H1 (cell line): Measurements from ENCODE around the gene ATAD3B.

ENCODE experiments used
- BACH1 ChIP-seq: IDR thresholded peaks from 2 replicates; pipeline ENCODE4 v1.6.1; 2012; ENCODE audit warnings: low read length, improper control_type of control experiment
- CBX5 ChIP-seq: fragments of 300-800, 300-1000 bp; sonication (generic); IDR thresholded peaks from 2 replicates; pipeline ENCODE4 v1.7.1; 2016; ENCODE audit warnings: antibody characterized with exemption, low read length, low read depth
- CBX8 ChIP-seq: fragments of 300-800, 300-1000 bp; sonication (generic); IDR thresholded peaks from 2 replicates; pipeline ENCODE4 v1.7.1; 2016; ENCODE audit warnings: low read depth, low read length, borderline replicate concordance
- CHD2 ChIP-seq: IDR thresholded peaks from 2 replicates; pipeline ENCODE4 v1.6.1; 2012; ENCODE audit warnings: low read length, improper control_type of control experiment
- CTBP2 ChIP-seq: IDR thresholded peaks from 2 replicates; pipeline ENCODE4 v1.7.0; 2011; ENCODE audit warnings: borderline replicate concordance, mild to moderate bottlenecking, moderate library complexity, mixed read lengths, low read length; ENCODE audit not compliant: insufficient read depth, insufficient read length
- EP300 ChIP-seq, 2 experiments: IDR thresholded peaks; 1 replicate in 1 of 2; 2 replicates in 1 of 2; pipeline ENCODE4 v1.6.1; 2011 to 2012; ENCODE audit warnings: low read depth in 2 of 2, low read length in 2 of 2, mild to moderate bottlenecking in 2 of 2, borderline replicate concordance in 1 of 2, inconsistent platforms in 1 of 2, moderate library complexity in 1 of 2
- FOSL1 ChIP-seq: IDR thresholded peaks from 2 replicates; pipeline ENCODE4 v1.6.1; 2011; ENCODE audit warnings: mild to moderate bottlenecking, low read depth, low read length, moderate library complexity; ENCODE audit not compliant: insufficient read depth
- HDAC6 ChIP-seq: IDR thresholded peaks from one replicate; pipeline ENCODE4 v1.7.1; 2012; ENCODE audit warnings: low read depth, mild to moderate bottlenecking, inconsistent platforms, low read length, moderate library complexity
- POLR2A ChIP-seq, 2 experiments: IDR thresholded peaks; 1 replicate in 1 of 2; 2 replicates in 1 of 2; pipeline ENCODE4 v1.6.1; 2011; ENCODE audit warnings: low read depth in 2 of 2, low read length in 2 of 2, mild to moderate bottlenecking in 2 of 2; ENCODE audit errors: control extremely low read depth in 1 of 2
- POLR2AphosphoS5 ChIP-seq: IDR thresholded peaks from 2 replicates; pipeline ENCODE4 v1.6.1; 2011; ENCODE audit warnings: low read depth, low read length
- SIX5 ChIP-seq: IDR thresholded peaks from 2 replicates; pipeline ENCODE4 v1.6.1; 2011; ENCODE audit warnings: mild to moderate bottlenecking, low read depth, low read length
- SP1 ChIP-seq: IDR thresholded peaks from 2 replicates; pipeline ENCODE4 v1.6.1; 2011; ENCODE audit warnings: low read depth, low read length
- SP2 ChIP-seq: IDR thresholded peaks from 2 replicates; pipeline ENCODE4 v1.6.1; 2012; ENCODE audit warnings: mild to moderate bottlenecking, low read length, inconsistent platforms
- TF ChIP-seq, protein P1 (sequence below), 3 experiments: IDR thresholded peaks; 1 replicate in 2 of 3; 2 replicates in 1 of 3; pipeline versions ENCODE4 v1.5.1 to v1.6.1; 2011; ENCODE audit warnings: low read length in 3 of 3, mild to moderate bottlenecking in 3 of 3, inconsistent platforms in 2 of 3, low read depth in 1 of 3, moderate library complexity in 1 of 3; ENCODE audit not compliant: insufficient read depth in 1 of 3; ENCODE audit errors: control extremely low read depth in 1 of 3

DNA sequence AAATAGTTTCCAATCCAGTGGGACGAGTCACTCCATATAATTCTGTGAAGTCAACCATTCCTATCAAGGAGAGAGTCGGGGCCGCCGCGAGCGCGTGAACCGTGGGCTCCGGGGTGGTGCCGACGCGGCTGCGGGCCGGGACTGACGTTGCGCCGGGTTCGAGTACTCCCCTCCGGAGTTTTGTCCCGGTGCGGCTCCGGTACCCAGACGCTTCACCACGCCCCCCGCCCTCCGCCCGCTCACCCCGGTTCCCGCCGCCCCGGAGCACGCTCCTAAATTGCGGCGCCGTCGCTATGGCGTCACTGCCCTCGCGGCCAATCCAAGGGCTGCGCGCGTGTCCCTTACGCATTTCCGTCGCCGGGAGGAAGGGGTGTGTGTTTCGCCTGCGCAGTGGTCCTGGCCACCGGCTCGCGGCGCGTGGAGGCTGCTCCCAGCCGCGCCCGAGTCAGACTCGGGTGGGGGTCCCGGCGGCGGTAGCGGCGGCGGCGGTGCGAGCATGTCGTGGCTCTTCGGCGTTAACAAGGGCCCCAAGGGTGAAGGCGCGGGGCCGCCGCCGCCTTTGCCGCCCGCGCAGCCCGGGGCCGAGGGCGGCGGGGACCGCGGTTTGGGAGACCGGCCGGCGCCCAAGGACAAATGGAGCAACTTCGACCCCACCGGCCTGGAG is at the start of gene ATAD3B:
- TF ChIP-seq SIX5 (no peak), SP2 (no peak), POLR2A (IDR thresholded peaks at IDR 0.05; ENCODE audit: control extremely low read depth in 1 of 2, low read depth in 2 of 2, low read length in 2 of 2) (peak in 1 of 2 experiments; percentile 52; a peak in 2 of 3 replicates), POLR2AphosphoS5 (peak; percentile 74; the same call in 1 of the 2 replicates), CTBP2 (no peak), CHD2 (no peak), HDAC6 (no peak), CBX8 (no peak), BACH1 (no peak), FOSL1 (no peak), EP300 (IDR thresholded peaks at IDR 0.05; ENCODE audit: borderline replicate concordance in 1 of 2, low read depth in 2 of 2, low read length in 2 of 2) (peak in 1 of 2 experiments; percentile 50; a peak in 1 of 3 replicates), SP1 (peak; percentile 65; the same call in 1 of the 2 replicates), CBX5 (no peak)
- TF ChIP-seq, protein P1, sequence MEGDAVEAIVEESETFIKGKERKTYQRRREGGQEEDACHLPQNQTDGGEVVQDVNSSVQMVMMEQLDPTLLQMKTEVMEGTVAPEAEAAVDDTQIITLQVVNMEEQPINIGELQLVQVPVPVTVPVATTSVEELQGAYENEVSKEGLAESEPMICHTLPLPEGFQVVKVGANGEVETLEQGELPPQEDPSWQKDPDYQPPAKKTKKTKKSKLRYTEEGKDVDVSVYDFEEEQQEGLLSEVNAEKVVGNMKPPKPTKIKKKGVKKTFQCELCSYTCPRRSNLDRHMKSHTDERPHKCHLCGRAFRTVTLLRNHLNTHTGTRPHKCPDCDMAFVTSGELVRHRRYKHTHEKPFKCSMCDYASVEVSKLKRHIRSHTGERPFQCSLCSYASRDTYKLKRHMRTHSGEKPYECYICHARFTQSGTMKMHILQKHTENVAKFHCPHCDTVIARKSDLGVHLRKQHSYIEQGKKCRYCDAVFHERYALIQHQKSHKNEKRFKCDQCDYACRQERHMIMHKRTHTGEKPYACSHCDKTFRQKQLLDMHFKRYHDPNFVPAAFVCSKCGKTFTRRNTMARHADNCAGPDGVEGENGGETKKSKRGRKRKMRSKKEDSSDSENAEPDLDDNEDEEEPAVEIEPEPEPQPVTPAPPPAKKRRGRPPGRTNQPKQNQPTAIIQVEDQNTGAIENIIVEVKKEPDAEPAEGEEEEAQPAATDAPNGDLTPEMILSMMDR (IDR thresholded peaks at IDR 0.05; ENCODE audit: control extremely low read depth in 1 of 3, insufficient read depth in 1 of 3, low read depth in 1 of 3, low read length in 3 of 3), result no peak
